NCI-H1694 (cell line): Measurements from ENCODE around the gene RAB13.

ENCODE experiments used
- DNase-seq: peaks from one replicate; lab custom pipeline; 2025; lab: John Stamatoyannopoulos, UW

Gene RAB13

GRCh38 chr1:153956997-153957715 lies 29.0 kb downstream of the RAB13 start:
- no peak for DNase-seq

- DNase-seq: no peak
Observed at GRCh38 chr1:153954826-153955225, 31.3 kb downstream of the RAB13 start.

- no peak for DNase-seq
Observed at GRCh38 chr1:153953859-153954365, 32.2 kb downstream of the RAB13 start.

- no peak for DNase-seq
Observed at GRCh38 chr1:153951801-153952200, 34.3 kb downstream of the RAB13 start.

- DNase-seq: no peak
Observed at GRCh38 chr1:153951183-153951582, 35.0 kb downstream of the RAB13 start.

GRCh38 chr1:153946622-153947241 lies 39.4 kb downstream of the RAB13 start, which contains the start of gene DENND4B:
Gene DENND4B (minus strand): TSS chr1:153946718. CDS start chr1:153944374, 2,344 bp downstream.
- DNase-seq: peak; percentile 47

- DNase-seq: peak; percentile 31
Observed at GRCh38 chr1:153945795-153946621, 40.1 kb downstream of the RAB13 start.

- DNase-seq: no peak
Observed at GRCh38 chr1:153945131-153945794, 40.9 kb downstream of the RAB13 start.

GRCh38 chr1:153944827-153945117 lies 41.4 kb downstream of the RAB13 start:
- DNase-seq: no peak

GRCh38 chr1:153944005-153944826 lies 41.9 kb downstream of the RAB13 start:
- no peak for DNase-seq

- DNase-seq: no peak
Observed at GRCh38 chr1:153942766-153943549, 43.2 kb downstream of the RAB13 start.

GRCh38 chr1:153941826-153942725 lies 44.1 kb downstream of the RAB13 start:
- DNase-seq: no peak

- no peak for DNase-seq
Observed at GRCh38 chr1:153940756-153941155, 45.4 kb downstream of the RAB13 start.

GRCh38 chr1:153939476-153939875 lies 46.7 kb downstream of the RAB13 start:
- DNase-seq: no peak

GRCh38 chr1:153938996-153939395 lies 47.1 kb downstream of the RAB13 start:
- DNase-seq: no peak

- no peak for DNase-seq
Observed at GRCh38 chr1:153937331-153937730, 48.8 kb downstream of the RAB13 start.

- DNase-seq: peak; percentile 43
Observed at GRCh38 chr1:153936011-153936802, 49.9 kb downstream of the RAB13 start.

- DNase-seq: no peak
Observed at GRCh38 chr1:153934746-153935145, 51.4 kb downstream of the RAB13 start.

- DNase-seq: no peak
Observed at GRCh38 chr1:153933955-153934354, 52.2 kb downstream of the RAB13 start.
